NCI-H748 treated with DMSO at 0.1 percent for 48 hours (cell line): ENCODE data around the gene NNT.
"Not testable (repeated sequence)": the region's sequence is repeated elsewhere in the genome, so short reads cannot be mapped to it uniquely, and the experiment has no call there.

Source experiments
- DNase-seq: peaks from one replicate; lab custom pipeline; 2025; lab: John Stamatoyannopoulos, UW

The NNT gene

DNA sequence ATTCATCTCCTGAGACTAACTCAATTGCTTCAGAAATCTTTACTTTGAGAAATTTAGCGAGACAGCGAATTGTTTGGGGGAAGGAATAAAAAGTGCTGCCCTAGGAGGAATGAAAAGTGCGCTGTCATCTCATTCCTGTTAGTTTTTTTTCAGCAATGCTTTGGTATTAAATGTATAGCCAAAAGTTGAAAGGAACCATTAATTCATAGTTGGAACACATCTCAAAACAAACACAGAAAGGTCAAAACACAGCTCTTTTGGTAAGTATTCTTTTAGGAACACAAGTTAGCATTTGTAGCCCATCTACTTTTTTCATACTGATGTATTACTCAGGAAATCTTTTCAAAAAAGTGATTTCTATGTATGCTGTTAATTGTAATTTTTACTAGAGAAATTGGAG is 109.1 kb downstream of the NNT start:
- DNase-seq = no peak

DNA sequence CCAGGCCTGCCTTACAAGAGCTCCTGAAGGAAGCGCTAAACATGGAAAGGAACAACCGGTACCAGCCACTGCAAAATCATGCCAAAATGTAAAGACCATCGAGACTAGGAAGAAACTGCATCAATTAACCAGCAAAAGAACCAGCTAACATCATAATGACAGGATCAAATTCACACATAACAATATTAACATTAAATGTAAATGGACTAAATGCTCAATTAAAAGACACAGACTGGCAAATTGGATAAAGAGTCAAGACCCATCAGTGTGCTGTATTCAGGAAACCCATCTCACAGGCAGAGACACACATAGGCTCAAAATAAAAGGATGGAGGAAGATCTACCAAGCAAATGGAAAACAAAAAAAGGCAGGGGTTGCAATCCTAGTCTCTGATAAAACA is 116.8 kb downstream of the NNT start:
- DNase-seq = not testable (repeated sequence)

DNA sequence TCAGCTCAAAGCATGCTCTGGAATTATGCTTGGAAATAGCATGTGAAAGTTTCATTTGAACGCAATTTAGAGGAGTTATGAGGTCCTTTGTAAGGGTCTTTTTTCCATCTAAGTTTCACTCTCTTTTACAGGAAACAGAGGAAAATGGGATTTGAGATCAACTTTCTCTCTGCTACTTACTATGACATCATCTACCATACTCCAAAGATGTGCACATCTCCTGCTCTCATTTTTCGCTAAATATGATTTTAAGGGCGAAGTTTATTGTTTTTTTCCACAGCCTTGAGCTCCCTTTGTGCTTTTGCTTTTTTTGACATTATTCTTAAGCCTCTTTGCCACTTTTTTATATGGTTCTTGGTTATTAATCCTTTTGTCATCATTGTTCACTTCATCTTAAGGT is 125.6 kb downstream of the NNT start:
- DNase-seq = no peak

DNA sequence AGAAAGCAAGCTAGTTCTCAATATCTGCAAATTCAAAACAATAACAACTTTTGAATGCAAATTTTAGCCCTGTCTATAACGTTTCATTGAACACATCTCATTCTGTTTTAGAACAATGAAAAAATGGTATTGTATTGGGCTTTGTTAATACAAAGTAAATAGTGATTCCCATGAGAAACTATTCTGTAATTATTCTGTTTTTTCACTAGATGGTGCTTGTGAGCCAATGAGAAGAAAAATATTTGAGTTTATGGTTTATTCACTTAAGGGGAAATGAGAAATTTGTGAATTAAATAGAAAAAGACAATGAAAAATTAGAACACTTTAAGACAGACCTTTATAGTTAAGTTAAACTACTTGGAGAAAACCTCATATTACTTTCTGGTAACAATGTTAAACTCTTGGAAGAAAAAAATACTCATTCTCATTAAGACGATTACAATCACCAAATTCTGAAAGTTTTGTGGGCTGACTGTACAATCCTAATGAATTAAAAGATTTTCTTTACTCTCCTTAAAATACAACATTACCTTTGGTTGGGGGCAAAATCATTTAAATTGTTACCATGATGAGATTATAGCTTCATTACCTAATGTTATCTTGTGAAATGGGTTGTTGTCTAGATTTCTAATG is 127.0 kb downstream of the NNT start:
- DNase-seq = peak; percentile 90

DNA sequence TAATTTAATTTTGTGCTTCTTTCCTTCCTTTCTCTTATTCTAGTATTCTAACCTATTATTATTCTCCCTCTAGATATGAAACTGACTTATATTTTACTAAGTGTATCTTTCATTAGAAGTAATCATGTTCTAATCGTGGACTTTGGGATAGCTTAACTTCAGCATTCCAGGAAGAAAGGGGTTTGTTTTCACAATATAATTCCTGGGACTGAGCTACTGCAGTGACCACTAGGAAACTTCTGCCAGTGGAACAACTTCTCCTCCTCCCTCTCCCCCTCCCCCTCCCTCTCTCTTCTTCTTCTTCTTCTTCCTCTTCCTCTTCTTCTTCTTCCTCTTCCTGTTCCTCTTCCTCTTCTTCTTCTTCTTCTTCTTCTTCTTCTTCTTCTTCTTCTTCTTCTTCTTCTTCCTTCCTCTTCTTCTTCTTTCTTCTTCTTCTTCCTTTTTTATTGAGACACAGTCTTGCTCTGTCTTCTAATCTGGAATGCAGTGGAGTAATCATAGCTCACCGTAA is 127.9 kb downstream of the NNT start:
- DNase-seq = no peak

DNA sequence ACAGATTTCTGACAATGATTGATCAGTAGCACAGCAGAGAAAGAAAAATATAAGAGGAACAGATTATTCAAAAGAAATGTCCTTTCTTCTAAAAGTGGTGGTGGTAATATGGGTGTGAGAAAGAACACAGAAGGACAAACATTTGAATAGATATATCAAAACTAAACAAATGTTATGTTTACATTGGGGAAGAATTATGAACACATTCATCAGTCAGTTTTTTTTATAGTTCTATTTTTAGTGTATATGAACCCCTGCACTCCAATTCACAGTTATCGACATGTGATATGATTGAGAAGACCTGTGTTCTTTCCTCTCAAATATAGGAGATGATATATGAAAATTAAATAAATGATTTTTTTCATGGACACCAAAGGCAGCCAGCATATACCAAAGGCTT is 128.6 kb downstream of the NNT start:
- DNase-seq = no peak

DNA sequence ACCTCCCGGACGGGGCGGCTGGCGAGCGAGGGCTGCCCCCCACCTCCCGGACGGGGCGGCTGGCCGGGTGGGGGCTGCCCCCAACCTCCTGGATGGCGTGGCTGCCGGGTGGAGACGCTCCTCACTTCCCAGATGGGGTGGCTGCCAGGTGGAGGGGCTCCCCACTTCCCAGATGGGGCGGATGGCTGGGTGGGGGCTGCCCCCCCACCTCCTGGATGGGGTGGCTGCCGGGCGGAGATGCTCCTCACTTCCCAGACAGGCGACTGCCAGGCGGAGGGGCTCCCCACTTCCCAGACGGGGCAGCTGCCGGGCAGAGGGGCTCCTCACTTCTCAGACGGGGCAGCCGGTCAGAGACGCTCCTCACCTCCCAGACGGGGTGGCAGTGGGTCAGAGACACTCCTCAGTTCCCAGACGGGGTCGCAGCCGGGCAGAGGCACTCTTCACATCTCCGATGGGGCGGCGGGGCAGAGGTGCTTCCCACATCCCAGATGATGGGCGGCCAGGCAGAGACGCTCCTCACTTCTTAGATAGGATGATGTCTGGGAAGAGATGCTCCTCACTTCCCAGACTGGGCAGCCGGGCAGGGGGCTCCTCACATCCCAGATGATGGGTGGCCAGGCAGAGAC is 143.1 kb downstream of the NNT start:
- not testable (repeated sequence) for DNase-seq

DNA sequence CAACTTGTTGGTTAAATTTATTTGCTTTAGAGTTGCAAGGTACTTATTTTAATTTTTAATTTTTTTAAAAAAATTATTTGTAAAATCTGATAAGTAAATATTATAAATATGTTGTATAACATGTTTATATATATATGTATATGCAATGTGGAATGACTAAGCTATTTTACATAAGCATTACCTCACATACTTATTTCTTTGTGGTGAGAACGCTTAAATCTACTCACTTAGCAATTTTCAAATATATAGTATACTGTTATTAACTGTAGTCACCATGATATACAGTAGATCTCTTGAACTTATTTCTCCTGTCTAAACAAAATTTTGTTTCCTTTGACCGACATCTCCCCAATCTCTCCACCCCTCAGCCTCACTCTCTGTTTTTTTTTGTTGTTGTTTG is 147.8 kb downstream of the NNT start:
- no peak for DNase-seq

DNA sequence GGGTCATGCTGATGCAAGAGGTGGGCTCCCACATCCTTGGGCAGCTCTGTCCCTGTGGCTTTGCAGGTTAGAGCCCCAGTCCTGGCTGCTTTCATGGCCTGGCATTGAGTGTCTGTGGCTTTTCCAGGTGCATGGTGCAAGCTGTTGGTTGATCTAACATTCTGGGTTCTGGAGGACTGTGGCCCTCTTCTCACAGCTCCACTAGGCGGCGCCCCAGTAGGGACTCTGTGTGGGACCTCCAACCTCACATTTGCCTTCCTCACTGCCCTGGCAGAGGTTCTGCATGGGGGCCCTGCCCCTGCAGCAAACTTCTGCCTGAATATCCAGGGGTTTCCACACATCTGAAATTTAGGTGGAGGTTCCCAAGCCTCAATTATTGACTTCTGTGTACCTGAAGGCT is 150.1 kb downstream of the NNT start:
- no peak for DNase-seq
